Naive B cell (primary cell): Measurements from ENCODE around the gene TECPR2. TPM values are rescaled to one million over a fixed set of nuclear protein-coding genes. Genes with fewer than 3 reads are reported as not detected.

Source experiments
- ATAC-seq, 2 donors: fragments of 150-1000 bp; cut with Tn5 transposase; 2 replicates each; pipeline ENCODE4 v1.10.0; 2021; ENCODE audit warnings: low read depth in 2 of 2, mild to moderate bottlenecking in 2 of 2, moderate library complexity in 2 of 2
- DNase-seq: peaks from one replicate; pipeline ENCODE4 v3.0.0; 2022
- H3K27ac Mint-ChIP-seq, 6 donors: one replicate each; pipeline ENCODE4 v1.8.0; 2020 to 2022; ENCODE audit warnings: mild to moderate bottlenecking in 6 of 6, mixed read lengths in 6 of 6, moderate library complexity in 5 of 6, inconsistent platforms in 2 of 6
- H3K27me3 Mint-ChIP-seq, 3 donors: one replicate each; pipeline ENCODE4 v1.8.0; 2021 to 2022; ENCODE audit warnings: mixed read lengths in 3 of 3, mild to moderate bottlenecking in 1 of 3
- H3K36me3 Mint-ChIP-seq, 2 donors: one replicate each; pipeline ENCODE4 v1.8.0; 2020 to 2022; ENCODE audit warnings: mixed read lengths in 2 of 2, inconsistent platforms in 1 of 2, mild to moderate bottlenecking in 1 of 2
- H3K4me1 Mint-ChIP-seq, 3 donors: one replicate each; pipeline ENCODE4 v1.8.0; 2020 to 2022; ENCODE audit warnings: mixed read lengths in 3 of 3, inconsistent platforms in 1 of 3, mild to moderate bottlenecking in 1 of 3, moderate library complexity in 1 of 3
- H3K4me3 Mint-ChIP-seq, 8 donors: one replicate each; pipeline ENCODE4 v1.8.0; 2020 to 2022; ENCODE audit warnings: mild to moderate bottlenecking in 8 of 8, mixed read lengths in 8 of 8, moderate library complexity in 8 of 8, inconsistent platforms in 2 of 8
- H3K9me3 Mint-ChIP-seq, 7 donors: one replicate each; pipeline ENCODE4 v1.8.0; 2020 to 2022; ENCODE audit warnings: mixed read lengths in 7 of 7, mild to moderate bottlenecking in 5 of 7, inconsistent platforms in 2 of 7, moderate library complexity in 1 of 7
- polyA plus RNA-seq, 6 donors: library from polyadenylated mRNA; unstranded; fragments of 300-500 nt; fragmentation: Illumina TruSeq; gene quantifications; one replicate each; pipeline ENCODE4 v1.2.3, GENCODE V29; 2021; ENCODE audit warnings: low read depth in 6 of 6

Gene TECPR2
- polyA plus RNA-seq, 6 donors from 2014 or later: 2.3 to 6.6 (median 3.1) TPM

DNA sequence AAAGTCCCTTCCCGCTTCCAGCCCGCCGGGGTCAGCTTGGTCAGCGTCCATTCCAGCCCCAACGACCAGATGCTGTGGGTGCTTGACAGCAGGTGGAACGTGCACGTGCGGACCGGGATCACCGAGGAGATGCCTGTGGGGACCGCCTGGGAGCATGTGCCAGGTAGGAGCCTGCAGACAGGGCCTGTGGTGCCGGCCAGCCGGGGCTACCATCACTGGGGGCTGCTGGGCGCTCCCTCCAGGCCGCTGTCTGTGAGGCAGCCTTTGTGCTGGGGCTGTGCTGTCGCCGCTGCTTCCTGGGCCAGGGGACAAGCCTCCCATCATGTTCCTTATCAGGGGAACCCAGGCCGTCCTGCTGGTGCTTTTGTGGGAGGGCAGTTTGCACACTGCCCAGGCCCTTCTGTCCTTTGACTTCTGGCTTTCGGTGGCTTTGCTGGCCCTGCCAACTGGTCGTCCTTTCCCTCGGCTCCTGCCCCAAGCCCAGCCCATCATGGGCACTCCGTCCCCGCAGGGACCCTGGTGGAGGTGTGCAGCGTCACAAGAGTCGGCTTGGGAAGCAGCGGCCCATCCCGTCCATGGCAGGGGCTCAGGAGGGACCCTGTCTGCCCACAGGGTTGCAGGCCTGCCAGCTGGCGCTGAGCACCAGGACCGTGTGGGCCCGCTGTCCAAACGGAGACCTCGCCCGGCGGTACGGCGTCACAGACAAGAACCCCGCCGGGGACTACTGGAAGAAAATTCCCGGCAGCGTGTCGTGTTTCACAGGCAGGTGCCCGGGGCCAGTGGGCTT is 134.4 kb downstream of the TECPR2 start:
- Mint-ChIP-seq H3K27me3 (no peaks in the 10 kb centered on the region), H3K27ac (no peak overlapping the region), H3K9me3 (no peaks in the 10 kb centered on the region), H3K36me3 (peaks cover 0 to 15% of the 10 kb centered on the region in 2 donors), H3K4me3 (peak overlapping the region in 1 of 8 donors; percentile 38), H3K4me1 (peaks cover 0 to 4% (median 0%) of the 10 kb centered on the region in 3 donors)
- DNase-seq: no peak
- ATAC-seq: no peak

DNA sequence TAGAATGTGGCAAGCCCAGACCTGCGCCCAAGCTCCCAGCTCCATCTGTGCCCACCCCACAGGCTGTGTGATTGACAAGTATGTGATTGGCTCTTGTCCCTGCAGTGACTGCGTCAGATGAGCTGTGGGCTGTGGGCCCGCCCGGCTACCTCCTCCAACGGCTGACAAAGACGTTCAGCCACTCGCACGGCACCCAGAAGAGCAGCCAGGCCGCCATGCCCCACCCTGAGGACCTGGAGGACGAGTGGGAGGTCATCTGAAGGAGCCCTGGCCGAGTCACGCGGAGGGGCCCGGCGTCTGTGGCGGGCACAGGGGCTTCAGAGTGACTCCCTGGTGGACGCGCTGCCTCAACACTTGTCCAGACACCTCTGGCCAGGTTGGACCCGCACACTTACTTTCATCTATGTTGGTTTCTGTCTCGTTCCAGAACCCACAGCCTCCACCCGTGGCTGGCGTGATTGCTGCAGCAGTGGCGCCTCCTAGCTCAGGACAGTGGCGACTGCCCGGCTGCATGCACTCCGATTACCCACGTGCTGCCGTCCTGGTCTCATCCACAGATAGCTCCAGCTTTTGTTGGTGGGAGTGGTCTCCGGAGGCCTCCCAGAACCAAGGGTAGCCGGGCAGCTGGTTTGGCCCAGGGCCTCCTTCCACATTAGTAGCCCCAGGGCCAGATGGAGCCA is 135.4 kb downstream of the TECPR2 start:
- H3K4me1 Mint-ChIP-seq: peaks cover 0 to 4% (median 0%) of the 10 kb centered on the region in 3 donors
- no peak for ATAC-seq
- peaks cover 0 to 15% of the 10 kb centered on the region in 2 donors for H3K36me3 Mint-ChIP-seq
- no peak overlapping the region for H3K27ac Mint-ChIP-seq
- H3K9me3 Mint-ChIP-seq: no peaks in the 10 kb centered on the region
- no peak overlapping the region for H3K4me3 Mint-ChIP-seq
- no peaks in the 10 kb centered on the region for H3K27me3 Mint-ChIP-seq
- DNase-seq: no peak

DNA sequence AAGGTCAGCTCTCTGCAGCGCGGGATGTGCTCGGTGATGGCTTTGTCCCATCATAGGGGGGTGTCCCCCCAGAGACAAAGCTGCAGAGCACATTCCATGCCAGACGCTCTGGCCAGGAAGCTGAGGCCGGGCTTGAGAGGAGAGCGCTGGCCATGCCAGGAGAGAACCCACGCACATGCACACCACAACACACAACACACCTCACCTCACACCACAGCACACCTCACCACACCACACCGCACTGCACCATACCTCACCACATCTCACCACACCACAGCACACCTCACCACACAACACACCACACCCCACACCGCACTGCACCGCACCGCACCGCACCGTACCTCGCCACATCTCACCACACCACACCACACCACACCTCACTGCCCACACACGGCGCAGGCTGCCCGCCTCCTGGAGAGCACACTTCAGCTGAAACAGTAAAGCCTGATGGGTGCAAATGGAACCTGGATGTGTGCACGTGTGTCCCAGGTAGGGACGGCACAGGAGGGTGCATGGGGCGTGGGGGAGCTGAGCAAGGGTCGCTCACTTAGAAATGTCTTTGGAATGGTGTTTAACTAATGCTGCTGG is 136.0 kb downstream of the TECPR2 start:
- peaks cover 0 to 4% (median 0%) of the 10 kb centered on the region in 3 donors for H3K4me1 Mint-ChIP-seq
- DNase-seq (no peak), ATAC-seq (no peak)
- H3K36me3 Mint-ChIP-seq: peaks cover 0 to 15% of the 10 kb centered on the region in 2 donors
- H3K27ac Mint-ChIP-seq: peak overlapping the region in 1 of 6 donors; percentile 58
- H3K9me3 Mint-ChIP-seq: no peaks in the 10 kb centered on the region
- no peaks in the 10 kb centered on the region for H3K27me3 Mint-ChIP-seq
- no peak overlapping the region for H3K4me3 Mint-ChIP-seq

DNA sequence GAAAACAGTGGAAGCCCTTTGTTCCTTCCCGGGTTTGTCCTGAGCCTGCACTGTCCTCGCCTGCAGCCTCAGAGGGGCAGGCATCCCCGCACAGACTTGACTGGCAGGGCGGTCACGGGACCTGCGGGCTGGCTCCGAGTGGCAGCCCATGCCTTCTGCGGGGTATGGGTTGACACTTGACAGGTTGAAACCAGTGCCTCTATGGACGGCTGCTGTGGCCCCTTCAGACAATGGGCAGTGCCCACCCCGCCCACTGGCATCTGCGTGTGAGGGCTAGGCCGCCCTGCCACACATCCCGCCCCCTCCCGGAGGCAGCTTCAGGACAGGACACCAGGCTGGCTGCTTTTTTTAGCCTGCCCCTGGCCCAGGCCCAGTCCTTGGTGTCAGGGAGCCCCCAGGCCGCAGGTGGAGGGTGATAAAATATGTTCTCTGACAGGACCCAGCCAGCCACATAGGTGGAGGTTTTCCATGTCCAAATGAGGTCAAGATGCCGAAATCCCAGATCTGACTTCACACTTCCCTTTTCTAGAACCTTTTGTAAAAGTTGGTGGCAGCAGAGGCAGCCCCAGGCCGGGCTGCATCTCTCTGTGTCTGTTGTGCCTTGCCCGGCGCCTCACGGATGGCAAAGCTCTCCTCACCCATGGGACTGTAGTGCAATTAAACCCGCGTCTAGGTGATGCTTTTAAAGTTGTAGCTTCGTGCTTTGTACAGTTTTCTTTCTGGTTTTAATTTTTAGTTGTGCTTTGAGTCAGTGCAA is 136.8 kb downstream of the TECPR2 start:
- Mint-ChIP-seq H3K4me1 (peaks cover 0 to 4% (median 0%) of the 10 kb centered on the region in 3 donors), H3K36me3 (peaks cover 0 to 15% of the 10 kb centered on the region in 2 donors), H3K27ac (peak overlapping the region in 1 of 6 donors; percentile 58), H3K9me3 (no peaks in the 10 kb centered on the region), H3K4me3 (no peak overlapping the region), H3K27me3 (no peaks in the 10 kb centered on the region)
- ATAC-seq: no peak
- no peak for DNase-seq

DNA sequence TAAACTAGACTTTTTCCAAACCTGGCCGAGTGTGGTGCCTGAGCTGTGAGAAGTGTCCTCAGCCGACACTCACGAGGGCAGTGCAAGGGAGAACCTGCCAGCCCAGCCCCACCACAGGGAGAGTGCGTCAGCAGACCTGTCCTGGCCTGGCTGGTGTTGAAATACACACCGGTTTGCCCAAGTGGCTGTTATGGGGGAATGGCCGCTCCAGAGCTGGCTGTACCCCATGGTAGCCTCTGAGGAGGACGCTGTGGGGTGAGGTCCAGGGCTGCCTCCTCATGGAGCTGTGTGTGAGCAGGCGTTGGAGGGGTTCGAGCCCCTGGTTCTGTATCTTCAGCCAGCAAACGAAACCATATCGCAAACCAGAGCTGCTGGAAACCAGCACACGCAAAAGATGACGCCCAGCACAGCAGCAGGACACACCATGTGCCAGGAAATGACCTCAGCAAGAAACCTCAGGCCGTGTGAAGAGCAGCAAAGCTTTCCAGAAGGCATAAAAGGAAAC is 137.5 kb downstream of the TECPR2 start:
- peaks cover 0 to 4% (median 0%) of the 10 kb centered on the region in 3 donors for H3K4me1 Mint-ChIP-seq
- DNase-seq (no peak), ATAC-seq (no peak)
- no peaks in the 10 kb centered on the region for H3K9me3 Mint-ChIP-seq
- no peak overlapping the region for H3K4me3 Mint-ChIP-seq
- H3K27me3 Mint-ChIP-seq: no peaks in the 10 kb centered on the region
- H3K36me3 Mint-ChIP-seq: peaks cover 0 to 15% of the 10 kb centered on the region in 2 donors
- H3K27ac Mint-ChIP-seq: no peak overlapping the region

DNA sequence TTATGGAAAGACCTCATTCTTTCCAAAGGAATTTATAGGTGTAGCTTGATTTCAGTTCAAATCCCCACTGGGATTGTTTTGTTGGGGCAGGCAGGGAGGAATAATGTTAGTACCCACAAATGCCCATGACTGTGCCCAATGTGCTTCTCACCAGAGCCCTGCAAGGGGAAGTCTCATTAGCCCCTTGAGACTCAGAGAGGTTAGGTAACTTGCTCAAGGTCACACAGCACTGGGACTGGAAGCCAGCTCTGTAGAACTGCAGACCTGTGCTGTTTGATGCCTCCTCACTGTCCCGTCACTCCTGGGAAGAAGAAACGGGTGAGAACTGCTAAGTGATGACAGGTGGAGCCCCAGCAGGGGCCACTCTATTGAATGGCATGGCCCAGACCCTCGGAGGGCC is 138.0 kb downstream of the TECPR2 start:
- H3K36me3 Mint-ChIP-seq: peaks cover 0 to 13% of the 10 kb centered on the region in 2 donors
- H3K27ac Mint-ChIP-seq: no peak overlapping the region

DNA sequence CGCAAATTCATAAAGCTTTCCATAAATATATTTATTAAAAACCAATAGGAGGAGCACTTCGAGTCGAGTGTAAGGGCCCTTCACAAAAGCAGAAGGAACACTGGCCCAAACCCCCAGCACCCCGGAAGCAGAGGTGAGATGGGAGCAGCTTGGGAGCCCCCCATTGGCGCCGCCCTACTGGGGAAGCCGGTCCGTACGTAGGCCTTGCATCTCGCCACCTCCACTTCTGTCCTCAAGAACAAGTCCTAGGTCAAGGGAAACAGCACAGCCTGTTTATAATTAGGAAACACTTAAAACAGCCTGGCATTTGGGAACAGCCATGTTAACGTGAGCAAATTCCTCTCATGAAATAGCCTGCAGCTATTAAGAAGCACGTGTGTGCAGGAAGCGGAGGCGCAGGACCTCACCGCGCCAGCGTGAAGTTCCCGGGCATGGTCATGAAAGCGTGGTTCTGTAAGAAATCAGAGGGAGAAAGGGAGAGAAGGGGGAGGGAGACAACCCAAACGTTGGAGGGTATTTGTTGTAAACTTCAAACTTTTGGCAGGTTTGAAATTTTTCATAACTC is 139.1 kb downstream of the TECPR2 start:
- DNase-seq: no peak
- Mint-ChIP-seq H3K4me1 (peaks cover 0 to 5% (median 4%) of the 10 kb centered on the region in 3 donors), H3K36me3 (peaks cover 0 to 8% of the 10 kb centered on the region in 2 donors), H3K27ac (no peak overlapping the region), H3K27me3 (no peaks in the 10 kb centered on the region), H3K4me3 (no peak overlapping the region), H3K9me3 (no peaks in the 10 kb centered on the region)
- no peak for ATAC-seq

More for the DNA sequence above, 138.0 kb downstream of the TECPR2 start:
- Mint-ChIP-seq H3K9me3 (no peaks in the 10 kb centered on the region), H3K4me3 (no peak overlapping the region), H3K27me3 (no peaks in the 10 kb centered on the region), H3K4me1 (peaks cover 0 to 4% (median 2%) of the 10 kb centered on the region in 3 donors)
- no peak for DNase-seq
- no peak for ATAC-seq

DNA sequence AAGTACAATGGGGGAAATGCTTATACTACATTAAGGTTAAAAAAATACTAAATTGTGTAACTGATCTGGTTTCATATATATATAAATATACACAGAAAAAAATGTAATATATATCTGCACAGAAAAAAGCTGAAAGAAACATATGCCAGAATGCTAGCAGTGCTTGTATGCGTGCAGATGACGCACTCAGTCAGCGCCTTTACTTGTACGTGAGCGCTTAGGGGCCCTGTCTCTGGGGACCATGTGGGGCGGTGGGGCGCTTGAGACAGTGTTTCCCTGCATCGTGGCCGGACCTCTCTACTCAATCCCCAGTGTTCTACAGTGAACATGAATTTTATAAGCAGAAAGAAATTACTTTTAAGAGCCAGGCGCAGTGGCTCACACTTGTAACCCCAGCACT is 139.8 kb downstream of the TECPR2 start:
- no peak overlapping the region for H3K4me3 Mint-ChIP-seq
- no peaks in the 10 kb centered on the region for H3K27me3 Mint-ChIP-seq
- H3K36me3 Mint-ChIP-seq: peaks cover 0 to 8% of the 10 kb centered on the region in 2 donors
- DNase-seq (no peak), ATAC-seq (no peak)
- peaks cover 0 to 5% (median 4%) of the 10 kb centered on the region in 3 donors for H3K4me1 Mint-ChIP-seq
- no peaks in the 10 kb centered on the region for H3K9me3 Mint-ChIP-seq
- H3K27ac Mint-ChIP-seq: no peak overlapping the region

DNA sequence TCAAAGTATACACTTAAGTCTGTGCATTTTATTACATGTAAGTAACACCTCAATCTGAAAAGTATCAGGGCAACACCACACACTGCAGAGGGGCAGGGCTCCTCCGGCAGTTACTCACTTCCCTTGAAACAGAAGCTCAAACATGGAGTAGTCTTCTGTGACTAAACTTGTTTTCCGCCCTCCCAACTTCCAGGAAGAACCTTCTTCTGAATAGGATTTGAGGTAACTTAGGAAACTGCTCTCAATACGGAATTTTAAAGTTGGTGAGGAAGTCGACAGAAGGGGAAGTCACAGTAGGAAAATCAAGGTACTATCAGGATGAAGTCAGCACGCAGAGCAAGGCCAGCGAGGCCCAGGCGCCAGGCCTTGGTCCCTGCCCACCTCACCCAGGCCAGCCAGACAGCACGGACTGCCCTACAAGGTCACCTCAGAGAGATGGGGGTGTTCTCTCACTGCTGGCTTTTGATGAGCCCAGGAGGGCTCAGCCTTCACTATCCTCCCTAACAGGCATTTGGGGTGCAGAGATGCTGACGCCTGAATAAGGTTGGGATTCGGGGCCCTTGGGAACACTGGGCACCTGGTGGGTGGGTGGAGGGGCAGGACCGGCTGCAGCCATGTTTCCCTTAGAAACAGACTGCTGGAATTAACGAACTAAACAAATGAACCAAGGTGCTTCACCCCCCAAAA is 141.0 kb downstream of the TECPR2 start:
- DNase-seq (no peak), ATAC-seq (no peak)
- Mint-ChIP-seq H3K36me3 (peaks cover 0 to 4% of the 10 kb centered on the region in 2 donors), H3K4me1 (peaks cover 4 to 10% (median 5%) of the 10 kb centered on the region in 3 donors), H3K9me3 (peaks cover 0 to 4% (median 3%) of the 10 kb centered on the region in 7 donors), H3K4me3 (peak overlapping the region in 1 of 8 donors; percentile 27), H3K27ac (peak overlapping the region in 2 of 6 donors; percentile 54 to 65), H3K27me3 (no peaks in the 10 kb centered on the region)

DNA sequence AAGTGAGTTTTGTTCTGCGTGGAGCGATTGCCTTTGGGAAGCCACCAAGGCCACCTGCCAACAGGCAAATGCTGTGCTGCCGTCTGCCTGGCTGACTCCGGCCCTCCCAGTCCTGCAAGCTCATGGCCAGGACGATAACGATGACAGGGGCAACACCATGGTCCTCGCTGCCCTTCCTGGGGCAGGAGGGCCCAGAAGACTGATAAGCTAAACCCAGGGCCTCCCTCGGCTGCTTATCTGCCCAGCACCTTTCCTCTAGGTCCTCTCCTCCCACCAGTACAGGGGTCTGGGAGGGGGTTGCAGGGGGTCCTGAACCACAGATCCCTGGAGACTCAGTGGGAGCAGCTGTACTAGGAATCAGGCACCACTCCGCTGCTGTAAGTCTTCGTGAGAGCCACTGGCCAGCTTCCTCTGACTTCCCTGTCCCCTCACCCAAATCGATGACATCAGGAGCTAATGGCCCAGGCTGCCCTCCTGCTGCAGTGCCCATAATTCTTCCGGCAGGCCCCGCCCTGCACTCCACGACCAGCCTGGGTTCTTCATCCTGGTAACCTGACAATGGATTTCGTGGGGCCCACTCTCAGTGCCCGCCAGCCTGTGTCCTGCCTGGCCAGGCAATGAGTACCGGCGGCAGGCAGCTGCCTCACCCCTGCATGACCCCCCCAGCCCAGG is 141.7 kb downstream of the TECPR2 start:
- Mint-ChIP-seq H3K27me3 (no peaks in the 10 kb centered on the region), H3K4me1 (peaks cover 4 to 11% (median 5%) of the 10 kb centered on the region in 3 donors), H3K9me3 (peaks cover 0 to 4% (median 3%) of the 10 kb centered on the region in 7 donors), H3K36me3 (no peaks in the 10 kb centered on the region), H3K27ac (peak overlapping the region in 1 of 6 donors; percentile 42), H3K4me3 (peak overlapping the region in 1 of 8 donors; percentile 27)
- ATAC-seq: no peak
- DNase-seq: no peak

DNA sequence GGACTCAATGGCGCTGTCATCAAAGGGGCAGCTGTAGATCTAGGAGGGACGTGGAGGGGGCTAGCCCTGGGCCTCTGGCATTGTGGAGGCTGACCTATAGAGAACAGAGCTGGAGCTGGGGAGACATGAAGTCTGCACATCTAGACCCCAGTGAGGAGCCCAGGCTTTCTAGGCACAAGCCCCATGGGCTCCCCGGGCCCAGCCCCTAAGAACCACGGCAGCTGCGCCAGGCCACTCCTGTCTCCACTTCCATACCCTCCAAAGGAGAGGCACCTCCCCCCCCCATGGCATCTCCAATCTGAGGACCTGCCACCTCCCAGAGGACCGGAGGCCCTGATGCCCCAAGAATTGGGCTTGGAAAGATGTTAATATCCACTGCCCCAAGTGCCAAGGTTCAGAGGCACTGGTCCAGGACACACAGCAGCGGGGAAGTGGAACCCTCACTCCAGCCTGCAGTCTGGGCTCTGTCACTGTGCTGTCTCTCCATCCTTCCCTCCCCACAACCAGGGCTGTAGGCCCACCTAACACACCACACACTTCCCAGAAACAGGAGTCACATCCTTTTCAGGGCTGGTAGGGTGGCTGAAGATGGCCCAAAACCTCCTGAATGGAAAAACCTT is 142.4 kb downstream of the TECPR2 start:
- Mint-ChIP-seq H3K27me3 (no peaks in the 10 kb centered on the region), H3K27ac (peak overlapping the region in 1 of 6 donors; percentile 81)

More for the DNA sequence above, 142.4 kb downstream of the TECPR2 start:
- ATAC-seq: no peak
- peaks cover 4 to 12% (median 5%) of the 10 kb centered on the region in 3 donors for H3K4me1 Mint-ChIP-seq
- no peak for DNase-seq
- peaks cover 0 to 4% (median 3%) of the 10 kb centered on the region in 7 donors for H3K9me3 Mint-ChIP-seq
- no peaks in the 10 kb centered on the region for H3K36me3 Mint-ChIP-seq
- peak overlapping the region in 1 of 8 donors; percentile 24 for H3K4me3 Mint-ChIP-seq
